GM12874 (cell line): ENCODE data around the gene GEMIN7.

Experiments used
- CTCF ChIP-seq: IDR thresholded peaks from 2 replicates; pipeline ENCODE4 v1.5.1; 2011; ENCODE audit warnings: low read depth, mild to moderate bottlenecking, control low read depth, low read length, moderate library complexity; ENCODE audit not compliant: insufficient read depth

The GEMIN7 gene

GRCh38 chr19:45066921-45067661 is 12.0 kb upstream of the GEMIN7 start:
- no peak for TF ChIP-seq CTCF

GRCh38 chr19:45068041-45068440 is 11.0 kb upstream of the GEMIN7 start:
- no peak for TF ChIP-seq CTCF

- TF ChIP-seq CTCF: no peak
Measured at GRCh38 chr19:45069056-45069455, 10.0 kb upstream of the GEMIN7 start.

GRCh38 chr19:45070214-45070613 is 8.8 kb upstream of the GEMIN7 start:
- TF ChIP-seq CTCF: no peak

GRCh38 chr19:45070861-45071544 is 8.1 kb upstream of the GEMIN7 start:
- TF ChIP-seq CTCF: no peak

GRCh38 chr19:45071545-45071938 is 7.5 kb upstream of the GEMIN7 start:
- no peak for TF ChIP-seq CTCF

- TF ChIP-seq CTCF: no peak
Measured at GRCh38 chr19:45071969-45072790, 6.9 kb upstream of the GEMIN7 start.
